GM12878 (cell line): Measurements from ENCODE around the gene CYP27A1. TPM values are rescaled to one million over a fixed set of nuclear protein-coding genes. Genes with fewer than 3 reads are reported as not detected.

Source experiments
- ATAC-seq: fragments of 200-7000 bp; cut with Tn5 transposase; 3 replicates; pipeline ENCODE4 v1.9.1; 2020; ENCODE audit warnings: mild to moderate bottlenecking, moderate library complexity
- BruUV-seq: library from RNA; stranded (reverse); fragments of 400-500 nt; replicated peaks from 2 replicates; lab custom pipeline; 2021; lab: Mats Ljungman, UMichigan
- CTCF ChIA-PET: fragments of 300-600 bp; sonication (Branson Sonifier 250); formaldehyde crosslinking; extraction: SDS; loops from one replicate; lab custom pipeline; 2021; ENCODE audit warnings: inconsistent platforms; lab: Yijun Ruan, JAX
- POLR2A ChIA-PET: fragments of 350-600 bp; formaldehyde crosslinking; extraction: SDS; loops from one replicate; lab custom pipeline; 2021; ENCODE audit warnings: inconsistent platforms; lab: Charles Lee
- RAD21 ChIA-PET: fragments of 300-600 bp; sonication (Branson Sonifier 250); formaldehyde crosslinking; loops from one replicate; lab custom pipeline; 2023; ENCODE audit warnings: antibody characterized with exemption; ENCODE audit not compliant: unreplicated experiment; lab: Charles Lee
- SMC1A ChIA-PET: fragments of 300-600 bp; sonication (Branson Sonifier 250); formaldehyde crosslinking; loops from one replicate; lab custom pipeline; 2023; ENCODE audit not compliant: unreplicated experiment, uncharacterized antibody; lab: Charles Lee
- DNase-seq: peaks from one replicate; pipeline ENCODE4 v3.0.0-alpha.2; 2011; ENCODE audit warnings: low read depth, low spot score
- FAIRE-seq: peaks from 3 replicates; lab custom pipeline; 2011; peaks lifted over from hg19 to GRCh38; lab: Jason Lieb, UNC
- H2AFZ ChIP-seq: 2 replicates; pipeline ENCODE4 v1.6.0; 2011; ENCODE audit warnings: low read depth, low read length, control low read depth; ENCODE audit not compliant: control insufficient read depth
- H3K27ac ChIP-seq: 2 replicates; pipeline ENCODE4 v1.5.1; 2011; ENCODE audit warnings: control low read depth; ENCODE audit not compliant: control insufficient read depth, insufficient read depth
- H3K27me3 ChIP-seq, 2 experiments: replicated peaks in 1 of 2; 2 replicates each; pipeline versions ENCODE4 v1.6.0 to v1.6.1; 2011; ENCODE audit warnings: low read length in 1 of 2; ENCODE audit not compliant: control insufficient read depth in 2 of 2, insufficient read depth in 2 of 2
- H3K36me3 ChIP-seq, 2 experiments: 2 replicates each; pipeline ENCODE4 v1.5.1; 2011; ENCODE audit warnings: low read length in 1 of 2; ENCODE audit not compliant: control insufficient read depth in 2 of 2, insufficient read depth in 2 of 2
- H3K4me1 ChIP-seq: 2 replicates; pipeline ENCODE4 v1.6.1; 2011; ENCODE audit warnings: mild to moderate bottlenecking, low read length, moderate library complexity, mixed read lengths; ENCODE audit not compliant: control insufficient read depth, insufficient read depth
- H3K4me2 ChIP-seq: 2 replicates; pipeline ENCODE4 v1.6.0; 2011; ENCODE audit warnings: control low read depth; ENCODE audit not compliant: control insufficient read depth, insufficient read depth
- H3K4me3 ChIP-seq: fragments of 200-600 bp; sonication (generic); 2 replicates; pipeline ENCODE4 v1.5.1; 2016
- H3K79me2 ChIP-seq: 2 replicates; pipeline ENCODE4 v1.6.0; 2011; ENCODE audit warnings: low read length; ENCODE audit not compliant: control insufficient read depth, insufficient read depth
- H3K9ac ChIP-seq: 2 replicates; pipeline ENCODE4 v1.8.0; 2011; ENCODE audit warnings: low read length, control low read depth, mixed read lengths; ENCODE audit not compliant: control insufficient read depth, insufficient read depth
- H3K9me3 ChIP-seq: replicated peaks from 3 replicates; pipeline ENCODE4 v1.5.1; 2011; ENCODE audit warnings: mild to moderate bottlenecking, low read length; ENCODE audit not compliant: control insufficient read depth, insufficient read depth
- H4K20me1 ChIP-seq: 2 replicates; pipeline ENCODE4 v1.6.0; 2011; ENCODE audit not compliant: control insufficient read depth, insufficient read depth
- BRCA1 ChIP-seq: IDR thresholded peaks from 2 replicates; pipeline ENCODE4 v1.6.1; 2011; ENCODE audit warnings: low read depth, low read length, improper control_type of control experiment
- CEBPB ChIP-seq, 2 experiments: fragments of 150-350 bp in 1 of 2; IDR thresholded peaks; 2 replicates each; pipeline ENCODE4 v1.6.1; 2012 to 2014; ENCODE audit warnings: low read depth in 2 of 2, low read length in 2 of 2, borderline replicate concordance in 1 of 2, inconsistent platforms in 1 of 2
- CHD1 ChIP-seq: IDR thresholded peaks from 2 replicates; pipeline ENCODE4 v1.6.1; 2012; ENCODE audit warnings: low read depth, low read length, improper control_type of control experiment
- FOXM1 ChIP-seq: IDR thresholded peaks from 2 replicates; pipeline ENCODE4 v1.6.1; 2012; ENCODE audit warnings: low read depth, mild to moderate bottlenecking, inconsistent platforms, low read length, moderate library complexity
- JUNB ChIP-seq: IDR thresholded peaks from 2 replicates; pipeline ENCODE4 v1.6.1; 2016; ENCODE audit warnings: antibody characterized with exemption, mild to moderate bottlenecking
- MYC ChIP-seq: IDR thresholded peaks from 2 replicates; pipeline ENCODE4 v1.6.1; 2011; ENCODE audit warnings: mild to moderate bottlenecking, low read length, moderate library complexity, inconsistent platforms; ENCODE audit not compliant: insufficient read depth, insufficient replicate concordance, insufficient read length, severe bottlenecking
- RAD21 ChIP-seq: IDR thresholded peaks from 2 replicates; pipeline ENCODE4 v1.6.1; 2011; ENCODE audit warnings: mild to moderate bottlenecking, low read depth, low read length, moderate library complexity; ENCODE audit not compliant: insufficient read depth
- SMC3 ChIP-seq: IDR thresholded peaks from 2 replicates; pipeline ENCODE4 v1.6.1; 2011; ENCODE audit warnings: low read length, improper control_type of control experiment, borderline replicate concordance
- SUZ12 ChIP-seq: fragments of 200-600 bp; sonication (generic); IDR thresholded peaks from one replicate; pipeline ENCODE4 v1.6.1; 2018; ENCODE audit warnings: antibody characterized with exemption, mild to moderate bottlenecking; ENCODE audit not compliant: unreplicated experiment
- YY1 ChIP-seq: IDR thresholded peaks from 2 replicates; pipeline ENCODE4 v1.6.1; 2011; ENCODE audit warnings: low read depth, mild to moderate bottlenecking, low read length
- ZNF592 ChIP-seq: fragments of 450-650 bp; IDR thresholded peaks from 2 replicates; pipeline ENCODE4 v1.6.1; 2017; ENCODE audit warnings: mild to moderate bottlenecking, moderate library complexity
- WGBS: methylation state at CpG from one replicate; pipeline ENCODE4 v1.1.6; 2016; ENCODE audit warnings: low lambda C conversion rate; ENCODE audit not compliant: insufficient replicate concordance, insufficient coverage; ENCODE audit errors: missing lambda C conversion rate; 5-methylcytosine and 5-hydroxymethylcytosine counted together
- in situ Hi-C: fragments of 300-500 bp; cut with MboI; formaldehyde crosslinking; loops from 9 replicates; pipeline ENCODE4 v1.14.3; 2018; ENCODE audit warnings: mixed read lengths
- intact Hi-C: fragments of 100-400 bp; cut with micrococcal nuclease; formaldehyde crosslinking; loops from one replicate; pipeline ENCODE4 v1.14.2; 2022; ENCODE audit not compliant: unreplicated experiment
- polyA plus RNA-seq, 11 experiments: library from polyadenylated mRNA; depleted of rRNA in 4 of 11; unstranded in 6 of 11; stranded (reverse) in 5 of 11; fragments of >200 nt; fragmentation: Nextera tagmentation in 4 of 11; fragmentation: Illumina TruSeq in 1 of 11; extraction: Ambion mirVana in 4 of 11; extraction: Trizol in 1 of 11; gene quantifications; 1 replicate in 1 of 11; 2 replicates in 10 of 11; pipeline versions ENCODE4 v1.2.1 to v1.2.3, GENCODE V29; 2011 to 2016; ENCODE audit warnings: inconsistent platforms in 2 of 11, missing spikeins in 2 of 11, low read depth in 1 of 11
- total RNA-seq, 4 experiments: library from RNA; depleted of rRNA in 3 of 4; stranded (reverse); fragments of >200 nt in 3 of 4; fragmentation: Illumina TruSeq in 1 of 4; extraction: Trizol in 1 of 4; gene quantifications; 2 replicates each; pipeline versions ENCODE4 v1.2.1 to v1.2.3, GENCODE V29; 2013 to 2021

Gene CYP27A1
- total and polyA plus RNA-seq, 10 of the 15 experiments (the other 5 are each of a cell fraction or from before 2014, with no cell fraction given), result 0.11 to 0.72 (median 0.18) TPM; not detected in 2

GRCh38 chr2:218823196-218823855, 41.4 kb downstream of the CYP27A1 start:
- Histone ChIP-seq H2AFZ (no peak overlapping the region), H3K4me3 (no peak overlapping the region), H3K4me1 (no peaks in the 10 kb centered on the region), H4K20me1 (no peaks in the 10 kb centered on the region), H3K27me3 (no peaks in the 10 kb centered on the region; a peak in 1 of 4 replicates), H3K4me2 (no peak overlapping the region), H3K9ac (no peak overlapping the region), H3K27ac (no peak overlapping the region), H3K9me3 (no peaks in the 10 kb centered on the region), H3K79me2 (no peaks in the 10 kb centered on the region), H3K36me3 (no peaks in the 10 kb centered on the region)
- RAD21 ChIA-PET, result no interaction called here
- no peak for ATAC-seq
- WGBS, result 53% methylated on average over 9 of the region's 9 CpGs
- TF ChIP-seq SUZ12 (no peak), ZNF592 (no peak), MYC (no peak), JUNB (no peak), BRCA1 (no peak), CEBPB (IDR thresholded peaks at IDR 0.05; ENCODE audit: borderline replicate concordance in 1 of 2, low read depth in 2 of 2, low read length in 2 of 2) (no peak), RAD21 (no peak), SMC3 (no peak), YY1 (no peak), CHD1 (no peak), FOXM1 (no peak)
- no TSS peak for BruUV-seq
- CTCF ChIA-PET, result no interaction called here
- in situ Hi-C loops (no loop called here), intact Hi-C loops (no loop called here)
- FAIRE-seq, result no peak
- POLR2A ChIA-PET, result interaction anchor here (0.5 kb wide), 1 partner anchor 91 kb away, joined by 6 read pairs; no protein-coding TSS in a partner anchor
- DNase-seq, result no peak
- SMC1A ChIA-PET, result no interaction called here
